HG02759 (cell line): ENCODE results near the gene MSMO1.

Experiments
- ATAC-seq: cut with Tn5 transposase; IDR thresholded peaks from one replicate; pipeline ENCODE4 v1.9.1; 2021; ENCODE audit warnings: mild to moderate bottlenecking, moderate library complexity; ENCODE audit not compliant: unreplicated experiment

MSMO1 gene

GRCh38 chr4:165386328-165386727 is 58.9 kb downstream of the MSMO1 start:
- no peak for ATAC-seq

DNA sequence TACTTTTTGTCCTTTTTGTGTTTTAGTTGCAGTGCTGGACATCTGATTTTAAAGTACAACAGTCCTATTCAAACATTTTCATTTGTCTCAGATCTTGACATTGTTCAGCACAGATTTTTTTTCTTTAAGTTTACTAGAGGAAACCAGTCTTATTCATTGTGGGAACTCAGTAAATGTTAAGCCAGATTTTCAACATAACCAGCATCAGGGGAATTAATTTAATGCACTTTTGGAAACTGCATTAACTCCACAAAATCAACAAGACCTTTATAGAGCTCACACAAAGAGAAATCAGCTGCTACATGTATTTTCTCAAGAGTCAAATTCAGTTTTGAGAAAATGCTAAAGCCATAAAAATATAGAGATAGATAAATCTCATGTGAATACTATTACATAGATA is 61.3 kb downstream of the MSMO1 start:
- no peak for ATAC-seq
